ENCODE measurements around the gene TRAPPC10.

Gene TRAPPC10

GRCh38 chr21:44005593-44005992 lies 6.5 kb upstream of the TRAPPC10 start:
- H4K8ac ChIP-seq (ENCODE audit: low read depth, low read length) = no peak overlapping the region
- no peak overlapping the region for H2BK5ac ChIP-seq (ENCODE audit: low read length)
- H2AK5ac ChIP-seq (ENCODE audit: low read depth, low read length) = no peak overlapping the region
- no peak overlapping the region for H3K23ac ChIP-seq (ENCODE audit: low read depth, low read length, poor library complexity)
- H3K14ac ChIP-seq (ENCODE audit: low read length) = no peak overlapping the region
- no peak overlapping the region for H2BK12ac ChIP-seq (ENCODE audit: low read length)
- no peak overlapping the region for H2BK120ac ChIP-seq (ENCODE audit: low read depth, low read length)
- no CpG with 5 or more reads among the region's 9 CpGs for WGBS, 2 donors (ENCODE audit: extremely low coverage in 2 of 2, insufficient read length in 2 of 2, insufficient replicate concordance in 1 of 2)
- H3K9me3 ChIP-seq (replicated peaks in 1 of 2; ENCODE audit: control insufficient read depth in 2 of 2, insufficient read depth in 1 of 2, low read depth in 1 of 2, low read length in 2 of 2) = no peaks in the 10 kb centered on the region
- H3K36me3 ChIP-seq (replicated peaks in 1 of 2; ENCODE audit: control insufficient read depth in 2 of 2, insufficient read depth in 2 of 2, low read length in 2 of 2) = no peaks in the 10 kb centered on the region
- no peak overlapping the region for H3K27ac ChIP-seq (replicated peaks; ENCODE audit: low read length)
- no peak overlapping the region for H3K18ac ChIP-seq (ENCODE audit: low read length)
- H3K79me1 ChIP-seq (ENCODE audit: low read depth, low read length) = peaks cover 1% of the 10 kb centered on the region
- H3K4me3 ChIP-seq (ENCODE audit: low read length in 2 of 2) = no peak overlapping the region
- H2AFZ ChIP-seq (ENCODE audit: low read length) = peak overlapping the region; percentile 82
- H3K4me2 ChIP-seq (ENCODE audit: insufficient read depth, low read length, poor library complexity, severe bottlenecking) = no peak overlapping the region
- no peak overlapping the region for H4K91ac ChIP-seq (ENCODE audit: low read depth, low read length, poor library complexity)
- no peak overlapping the region for H3K4ac ChIP-seq (ENCODE audit: low read length)
- no peak overlapping the region for H2BK15ac ChIP-seq (ENCODE audit: low read length)
- peaks cover 0 to 2% (median 2%) of the 10 kb centered on the region in 3 experiments for H3K27me3 ChIP-seq (ENCODE audit: control insufficient read depth in 3 of 3, insufficient read depth in 3 of 3, low read depth in 1 of 3, low read length in 3 of 3)
- no peak overlapping the region for H3K9ac ChIP-seq (ENCODE audit: low read depth, low read length, poor library complexity)
- no peak for DNase-seq (ENCODE audit: low spot score)
- H3K4me1 ChIP-seq (ENCODE audit: control insufficient read depth in 2 of 2, insufficient read depth in 1 of 2, low read depth in 1 of 2, low read length in 2 of 2) = peaks cover 0 to 11% of the 10 kb centered on the region in 2 donors

DNA sequence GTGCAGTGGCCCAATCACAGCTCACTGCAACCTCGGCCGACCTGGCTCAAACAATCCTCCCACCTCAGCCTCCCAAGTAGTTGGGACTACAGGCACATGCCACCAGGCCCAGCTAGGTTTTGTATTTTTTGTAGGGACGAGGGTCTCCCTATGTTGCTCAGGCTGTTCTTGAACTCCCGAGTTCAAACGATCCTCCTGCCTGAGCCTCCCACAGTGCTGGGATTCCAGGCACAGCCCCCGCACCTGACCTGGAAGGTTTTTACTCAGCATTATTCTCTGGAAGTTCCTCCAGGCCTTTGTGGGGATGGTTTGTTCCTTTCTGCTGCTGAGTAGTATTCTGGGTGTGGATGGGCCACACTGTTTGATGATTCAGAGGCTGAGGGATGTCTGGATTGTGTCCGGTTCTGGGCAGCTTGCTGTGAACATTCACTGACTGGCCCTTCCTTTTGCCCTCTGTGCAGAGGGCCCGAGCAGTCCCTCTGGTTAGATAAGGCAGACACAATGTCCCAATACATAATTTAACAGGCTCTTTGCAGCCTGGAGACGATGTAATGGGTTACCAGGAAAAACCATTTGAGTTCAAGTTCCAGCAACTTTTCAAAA lies 6.0 kb upstream of the TRAPPC10 start:
- Histone ChIP-seq H2BK120ac (ENCODE audit: low read depth, low read length) (no peak overlapping the region), H2BK5ac (ENCODE audit: low read length) (no peak overlapping the region), H3K4me3 (ENCODE audit: low read length in 2 of 2) (no peak overlapping the region), H4K8ac (ENCODE audit: low read depth, low read length) (no peak overlapping the region), H3K9ac (ENCODE audit: low read depth, low read length, poor library complexity) (no peak overlapping the region), H3K23ac (ENCODE audit: low read depth, low read length, poor library complexity) (no peak overlapping the region), H3K4me1 (ENCODE audit: control insufficient read depth in 2 of 2, insufficient read depth in 1 of 2, low read depth in 1 of 2, low read length in 2 of 2) (peaks cover 0 to 11% of the 10 kb centered on the region in 2 donors), H3K36me3 (replicated peaks in 1 of 2; ENCODE audit: control insufficient read depth in 2 of 2, insufficient read depth in 2 of 2, low read length in 2 of 2) (no peaks in the 10 kb centered on the region), H3K4ac (ENCODE audit: low read length) (no peak overlapping the region), H2AFZ (ENCODE audit: low read length) (peak overlapping the region; percentile 82), H3K27me3 (ENCODE audit: control insufficient read depth in 3 of 3, insufficient read depth in 3 of 3, low read depth in 1 of 3, low read length in 3 of 3) (peaks cover 0 to 2% (median 2%) of the 10 kb centered on the region in 3 experiments), H3K18ac (ENCODE audit: low read length) (no peak overlapping the region), H3K4me2 (ENCODE audit: insufficient read depth, low read length, poor library complexity, severe bottlenecking) (no peak overlapping the region), H2BK15ac (ENCODE audit: low read length) (no peak overlapping the region), H2AK5ac (ENCODE audit: low read depth, low read length) (no peak overlapping the region), H4K91ac (ENCODE audit: low read depth, low read length, poor library complexity) (no peak overlapping the region), H3K27ac (replicated peaks; ENCODE audit: low read length) (no peak overlapping the region), H3K79me1 (ENCODE audit: low read depth, low read length) (peaks cover 1% of the 10 kb centered on the region), H2BK12ac (ENCODE audit: low read length) (no peak overlapping the region), H3K14ac (ENCODE audit: low read length) (no peak overlapping the region), H3K9me3 (replicated peaks in 1 of 2; ENCODE audit: control insufficient read depth in 2 of 2, insufficient read depth in 1 of 2, low read depth in 1 of 2, low read length in 2 of 2) (no peaks in the 10 kb centered on the region)
- WGBS, 2 donors (ENCODE audit: extremely low coverage in 2 of 2, insufficient read length in 2 of 2, insufficient replicate concordance in 1 of 2) = no CpG with 5 or more reads among the region's 9 CpGs
- DNase-seq (ENCODE audit: low spot score) = no peak

DNA sequence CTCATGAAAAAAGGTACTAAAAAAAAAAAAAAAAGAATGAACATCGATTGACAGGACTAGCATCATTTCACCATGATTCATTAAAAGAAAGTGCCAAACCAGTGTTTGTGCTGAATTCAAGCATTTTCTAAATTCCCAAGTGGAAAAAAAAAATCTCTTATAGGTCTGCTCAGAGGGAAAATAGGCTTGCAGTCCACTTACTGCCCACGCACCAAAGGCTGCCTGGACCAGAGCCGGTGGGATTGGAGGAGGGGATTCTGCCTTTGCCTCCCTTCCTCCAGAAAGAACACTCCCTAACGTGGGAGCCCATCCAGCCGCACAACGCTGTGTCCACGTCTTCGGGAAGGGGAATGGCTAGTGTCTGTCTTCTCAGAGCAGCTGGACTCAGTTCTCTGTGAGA lies 5.5 kb upstream of the TRAPPC10 start:
- no peaks in the 10 kb centered on the region for H3K36me3 ChIP-seq (replicated peaks in 1 of 2; ENCODE audit: control insufficient read depth in 2 of 2, insufficient read depth in 2 of 2, low read length in 2 of 2)
- H3K4me3 ChIP-seq (ENCODE audit: low read length in 2 of 2) = no peak overlapping the region
- H3K4ac ChIP-seq (ENCODE audit: low read length) = no peak overlapping the region
- no CpG with 5 or more reads among the region's 8 CpGs for WGBS, 2 donors (ENCODE audit: extremely low coverage in 2 of 2, insufficient read length in 2 of 2, insufficient replicate concordance in 1 of 2)
- no peaks in the 10 kb centered on the region for H3K9me3 ChIP-seq (replicated peaks in 1 of 2; ENCODE audit: control insufficient read depth in 2 of 2, insufficient read depth in 1 of 2, low read depth in 1 of 2, low read length in 2 of 2)
- peaks cover 0 to 2% (median 0%) of the 10 kb centered on the region in 3 experiments for H3K27me3 ChIP-seq (ENCODE audit: control insufficient read depth in 3 of 3, insufficient read depth in 3 of 3, low read depth in 1 of 3, low read length in 3 of 3)
- no peak overlapping the region for H2BK120ac ChIP-seq (ENCODE audit: low read depth, low read length)
- no peak overlapping the region for H3K23ac ChIP-seq (ENCODE audit: low read depth, low read length, poor library complexity)
- no peak overlapping the region for H2BK5ac ChIP-seq (ENCODE audit: low read length)
- H3K4me2 ChIP-seq (ENCODE audit: insufficient read depth, low read length, poor library complexity, severe bottlenecking) = no peak overlapping the region
- H4K8ac ChIP-seq (ENCODE audit: low read depth, low read length) = no peak overlapping the region
- H3K14ac ChIP-seq (ENCODE audit: low read length) = no peak overlapping the region
- H2BK15ac ChIP-seq (ENCODE audit: low read length) = no peak overlapping the region
- H3K79me1 ChIP-seq (ENCODE audit: low read depth, low read length) = peaks cover 1% of the 10 kb centered on the region
- no peak overlapping the region for H3K27ac ChIP-seq (replicated peaks; ENCODE audit: low read length)
- H2AK5ac ChIP-seq (ENCODE audit: low read depth, low read length) = no peak overlapping the region
- no peak overlapping the region for H2BK12ac ChIP-seq (ENCODE audit: low read length)
- no peak overlapping the region for H3K9ac ChIP-seq (ENCODE audit: low read depth, low read length, poor library complexity)
- H3K18ac ChIP-seq (ENCODE audit: low read length) = no peak overlapping the region
- no peak overlapping the region for H4K91ac ChIP-seq (ENCODE audit: low read depth, low read length, poor library complexity)
- H3K4me1 ChIP-seq (ENCODE audit: control insufficient read depth in 2 of 2, insufficient read depth in 1 of 2, low read depth in 1 of 2, low read length in 2 of 2) = peaks cover 0 to 11% of the 10 kb centered on the region in 2 donors
- DNase-seq (ENCODE audit: low spot score) = no peak
- peak overlapping the region; percentile 82 for H2AFZ ChIP-seq (ENCODE audit: low read length)

- Histone ChIP-seq H3K9ac (ENCODE audit: low read depth, low read length, poor library complexity) (no peak overlapping the region), H3K14ac (ENCODE audit: low read length) (no peak overlapping the region), H3K4me2 (ENCODE audit: insufficient read depth, low read length, poor library complexity, severe bottlenecking) (no peak overlapping the region), H3K4ac (ENCODE audit: low read length) (no peak overlapping the region), H3K4me3 (ENCODE audit: low read length in 2 of 2) (no peak overlapping the region), H3K27ac (replicated peaks; ENCODE audit: low read length) (no peak overlapping the region), H2BK120ac (ENCODE audit: low read depth, low read length) (no peak overlapping the region), H3K4me1 (ENCODE audit: control insufficient read depth in 2 of 2, insufficient read depth in 1 of 2, low read depth in 1 of 2, low read length in 2 of 2) (peaks cover 0 to 20% of the 10 kb centered on the region in 2 donors), H3K79me1 (ENCODE audit: low read depth, low read length) (peaks cover 1% of the 10 kb centered on the region), H3K27me3 (ENCODE audit: control insufficient read depth in 3 of 3, insufficient read depth in 3 of 3, low read depth in 1 of 3, low read length in 3 of 3) (no peaks in the 10 kb centered on the region), H3K23ac (ENCODE audit: low read depth, low read length, poor library complexity) (no peak overlapping the region), H2BK5ac (ENCODE audit: low read length) (no peak overlapping the region), H2BK12ac (ENCODE audit: low read length) (no peak overlapping the region), H4K91ac (ENCODE audit: low read depth, low read length, poor library complexity) (no peak overlapping the region), H3K9me3 (replicated peaks in 1 of 2; ENCODE audit: control insufficient read depth in 2 of 2, insufficient read depth in 1 of 2, low read depth in 1 of 2, low read length in 2 of 2) (no peaks in the 10 kb centered on the region), H3K36me3 (replicated peaks in 1 of 2; ENCODE audit: control insufficient read depth in 2 of 2, insufficient read depth in 2 of 2, low read length in 2 of 2) (no peaks in the 10 kb centered on the region), H4K8ac (ENCODE audit: low read depth, low read length) (no peak overlapping the region), H2BK15ac (ENCODE audit: low read length) (no peak overlapping the region), H3K18ac (ENCODE audit: low read length) (no peak overlapping the region), H2AFZ (ENCODE audit: low read length) (no peak overlapping the region), H2AK5ac (ENCODE audit: low read depth, low read length) (no peak overlapping the region)
- no CpG with 5 or more reads among the region's 9 CpGs for WGBS, 2 donors (ENCODE audit: extremely low coverage in 2 of 2, insufficient read length in 2 of 2, insufficient replicate concordance in 1 of 2)
- DNase-seq (ENCODE audit: low spot score) = no peak
Observed at GRCh38 chr21:44010429-44010828, 1.7 kb upstream of the TRAPPC10 start.
